Subcutaneous abdominal adipose tissue (tissue), 5 donors: ENCODE data around the gene RFFL.
A peak's percentile ranks its signal among the peaks of the same experiment; 100 is the strongest.

ENCODE experiments used
- H3K27ac ChIP-seq: one replicate; pipeline ENCODE4 v1.7.0; 2013; ENCODE audit warnings: low read depth, mild to moderate bottlenecking, inconsistent platforms, low read length, moderate library complexity
- H3K27me3 ChIP-seq, 5 donors: one replicate each; pipeline ENCODE4 v1.7.0; 2013; ENCODE audit warnings: low read length in 5 of 5, inconsistent platforms in 1 of 5; ENCODE audit not compliant: control insufficient read depth in 5 of 5, insufficient read depth in 4 of 5
- H3K36me3 ChIP-seq, 5 donors: one replicate each; pipeline ENCODE4 v1.7.0; 2013; ENCODE audit warnings: low read length in 5 of 5; ENCODE audit not compliant: control insufficient read depth in 5 of 5, insufficient read depth in 5 of 5
- H3K4me1 ChIP-seq, 5 donors: one replicate each; pipeline ENCODE4 v1.7.0; 2013; ENCODE audit warnings: low read length in 5 of 5, mild to moderate bottlenecking in 3 of 5, moderate library complexity in 1 of 5; ENCODE audit not compliant: control insufficient read depth in 5 of 5, insufficient read depth in 5 of 5
- H3K4me3 ChIP-seq, 5 donors: one replicate each; pipeline ENCODE4 v1.7.0; 2013; ENCODE audit warnings: low read length in 5 of 5, low read depth in 1 of 5
- H3K9ac ChIP-seq, 5 donors: one replicate each; pipeline ENCODE4 v1.7.0; 2013; ENCODE audit warnings: low read length in 5 of 5, mild to moderate bottlenecking in 4 of 5, moderate library complexity in 3 of 5
- H3K9me3 ChIP-seq, 5 donors: one replicate each; pipeline ENCODE4 v1.7.0; 2013; ENCODE audit warnings: low read length in 5 of 5; ENCODE audit not compliant: control insufficient read depth in 5 of 5
- donor health status: healthy.
- donor health status: healthy.
- donor health status: healthy.
- donor health status: healthy.
- donor health status: healthy.

The RFFL gene

GRCh38 chr17:34980681-34981537 is 82.6 kb downstream of the RFFL start:
- Histone ChIP-seq H3K4me3 (peak overlapping the region; percentile 72 to 82 (median 77)), H3K9me3 (no peaks in the 10 kb centered on the region), H3K27ac (peak overlapping the region; percentile 98), H3K36me3 (peaks cover 0 to 6% (median 4%) of the 10 kb centered on the region in 5 donors), H3K9ac (peak overlapping the region; percentile 95 to 99 (median 97)), H3K27me3 (no peaks in the 10 kb centered on the region), H3K4me1 (peaks cover 4 to 20% (median 17%) of the 10 kb centered on the region in 5 donors)

GRCh38 chr17:34980353-34980680 is 83.2 kb downstream of the RFFL start, which contains the start of gene LIG3:
TSS of gene LIG3 (plus strand) at chr17:34980512. CDS start at chr17:34983006, 2,494 bp downstream.
- Histone ChIP-seq H3K27ac (peak within 1 kb of the TSS; percentile 98), H3K27me3 (no peaks in the 10 kb centered on the region), H3K4me3 (peak within 1 kb of the TSS; percentile 72 to 82 (median 77)), H3K9me3 (no peaks in the 10 kb centered on the region), H3K36me3 (peaks cover 0 to 6% (median 0%) of the 10 kb centered on the region in 5 donors), H3K4me1 (peaks cover 4 to 20% (median 17%) of the 10 kb centered on the region in 5 donors), H3K9ac (peak within 1 kb of the TSS; percentile 95 to 99 (median 97))

DNA sequence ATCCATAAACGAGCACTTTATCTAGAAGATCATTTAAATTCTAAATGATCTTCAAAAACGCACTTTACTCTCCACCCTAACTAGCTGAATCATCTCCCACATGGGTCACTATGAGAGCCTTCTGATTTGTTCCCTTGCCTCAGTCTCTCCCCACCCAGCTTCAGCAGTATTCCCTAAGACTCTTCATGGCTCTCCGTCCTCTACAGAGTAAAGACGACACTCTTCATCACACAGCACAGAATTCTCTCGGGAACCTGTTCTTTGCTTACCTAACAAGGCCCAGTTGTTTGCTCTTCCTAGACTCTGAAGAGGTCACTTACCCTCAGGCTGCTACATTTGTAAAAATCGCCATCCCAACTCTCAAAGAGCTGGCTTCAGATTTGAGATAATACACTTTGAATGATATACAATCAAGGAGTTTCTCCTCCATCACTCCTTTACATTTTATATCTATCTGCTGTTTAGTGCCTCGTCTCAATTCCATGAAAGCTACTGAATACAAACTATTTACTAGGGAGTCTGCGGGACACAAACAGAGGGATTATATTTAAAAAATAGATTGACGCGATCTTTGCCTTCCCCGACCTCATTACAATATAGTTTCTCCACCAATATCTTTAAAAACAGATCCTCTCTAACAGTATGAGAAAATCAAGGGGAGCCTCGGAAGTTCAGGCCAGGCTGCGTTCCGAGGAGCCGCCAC is 83.7 kb downstream of the RFFL start:
- peak overlapping the region; percentile 64 to 99 (median 84) for H3K9ac ChIP-seq
- H3K27ac ChIP-seq: peak overlapping the region; percentile 98
- peak overlapping the region; percentile 56 to 82 (median 77) for H3K4me3 ChIP-seq
- no peaks in the 10 kb centered on the region for H3K27me3 ChIP-seq
- no peaks in the 10 kb centered on the region for H3K9me3 ChIP-seq
- peaks cover 0 to 6% (median 0%) of the 10 kb centered on the region in 5 donors for H3K36me3 ChIP-seq
- peaks cover 4 to 20% (median 17%) of the 10 kb centered on the region in 5 donors for H3K4me1 ChIP-seq

- Histone ChIP-seq H3K4me1 (peaks cover 4 to 20% (median 17%) of the 10 kb centered on the region in 5 donors), H3K27ac (no peak overlapping the region), H3K4me3 (no peak overlapping the region), H3K27me3 (no peaks in the 10 kb centered on the region), H3K9ac (no peak overlapping the region), H3K9me3 (no peaks in the 10 kb centered on the region), H3K36me3 (peaks cover 0 to 6% (median 0%) of the 10 kb centered on the region in 5 donors)
These were observed 84.4 kb downstream of the RFFL start for GRCh38 chr17:34979153-34979552.

DNA sequence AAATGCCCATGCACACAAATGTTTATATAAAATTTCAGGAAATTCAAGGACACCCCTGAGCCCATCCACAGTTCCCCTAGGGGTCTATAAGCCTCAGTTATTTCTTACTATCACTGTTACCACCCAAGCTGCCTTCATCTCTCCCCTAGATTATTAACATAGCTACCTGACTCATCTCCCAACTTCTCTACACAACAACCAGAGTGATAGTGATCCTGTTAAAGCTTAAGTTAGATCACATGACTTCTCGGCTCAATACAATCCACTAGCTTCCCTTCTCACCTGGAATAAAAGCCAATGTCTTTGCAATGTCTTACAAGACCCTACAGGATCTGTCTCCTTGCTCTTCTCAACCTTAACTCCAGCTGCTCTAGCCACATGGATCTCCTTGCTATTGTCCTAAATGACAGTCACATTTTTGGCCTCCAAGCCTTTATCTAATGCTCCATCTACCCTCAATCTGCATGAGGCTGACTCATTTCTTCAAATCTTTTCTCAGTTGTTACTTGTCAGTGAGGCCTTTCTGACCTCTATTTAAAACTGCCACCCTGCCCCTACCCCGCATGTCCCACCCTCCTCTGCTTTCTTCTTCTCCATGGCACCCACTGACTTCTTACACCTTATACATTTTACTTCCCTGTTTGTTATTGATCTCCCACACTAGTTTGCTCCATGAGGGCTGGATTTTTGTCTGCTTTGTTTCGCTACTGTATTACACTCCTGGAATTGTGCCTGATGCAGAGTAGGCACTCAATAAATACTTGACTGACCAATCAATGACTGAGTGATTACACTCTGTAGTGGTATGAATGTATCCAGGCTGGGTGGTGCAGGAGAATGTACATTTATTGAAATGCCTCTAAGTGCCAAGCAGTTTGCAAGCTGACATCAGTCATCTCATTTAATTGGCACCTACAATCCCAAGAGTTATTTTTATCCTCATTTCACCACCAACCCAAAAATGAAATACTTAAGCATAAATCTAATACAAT is 88.4 kb downstream of the RFFL start:
- no peaks in the 10 kb centered on the region for H3K27me3 ChIP-seq
- H3K9me3 ChIP-seq: no peaks in the 10 kb centered on the region
- no peak overlapping the region for H3K9ac ChIP-seq
- no peaks in the 10 kb centered on the region for H3K36me3 ChIP-seq
- H3K4me3 ChIP-seq: no peak overlapping the region
- peaks cover 4 to 9% (median 7%) of the 10 kb centered on the region in 5 donors for H3K4me1 ChIP-seq
- H3K27ac ChIP-seq: no peak overlapping the region

DNA sequence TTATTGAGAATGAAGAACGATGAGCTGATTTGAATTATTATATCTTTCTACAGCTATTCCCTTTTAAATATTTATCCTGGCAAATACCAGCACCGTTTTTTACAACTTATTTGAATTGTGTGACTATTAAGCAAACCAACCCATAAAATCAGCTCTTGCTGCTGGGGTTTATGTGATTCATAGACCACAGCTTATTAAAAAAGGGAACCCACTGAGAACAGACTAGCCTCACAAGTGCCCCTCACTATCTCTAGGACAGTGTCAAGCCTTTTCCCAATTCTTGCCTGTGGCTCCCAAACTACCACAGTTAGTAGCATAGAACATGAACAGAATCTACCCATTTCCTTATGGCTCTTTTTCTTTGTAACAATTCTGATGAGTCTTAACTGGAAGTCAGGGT is 89.3 kb downstream of the RFFL start:
- Histone ChIP-seq H3K27me3 (no peaks in the 10 kb centered on the region), H3K4me3 (no peak overlapping the region), H3K9ac (no peak overlapping the region), H3K36me3 (peaks cover 0 to under 1% (median 0%) of the 10 kb centered on the region in 5 donors), H3K4me1 (peaks cover 0 to 1% (median 0%) of the 10 kb centered on the region in 5 donors), H3K9me3 (no peaks in the 10 kb centered on the region), H3K27ac (no peak overlapping the region)

DNA sequence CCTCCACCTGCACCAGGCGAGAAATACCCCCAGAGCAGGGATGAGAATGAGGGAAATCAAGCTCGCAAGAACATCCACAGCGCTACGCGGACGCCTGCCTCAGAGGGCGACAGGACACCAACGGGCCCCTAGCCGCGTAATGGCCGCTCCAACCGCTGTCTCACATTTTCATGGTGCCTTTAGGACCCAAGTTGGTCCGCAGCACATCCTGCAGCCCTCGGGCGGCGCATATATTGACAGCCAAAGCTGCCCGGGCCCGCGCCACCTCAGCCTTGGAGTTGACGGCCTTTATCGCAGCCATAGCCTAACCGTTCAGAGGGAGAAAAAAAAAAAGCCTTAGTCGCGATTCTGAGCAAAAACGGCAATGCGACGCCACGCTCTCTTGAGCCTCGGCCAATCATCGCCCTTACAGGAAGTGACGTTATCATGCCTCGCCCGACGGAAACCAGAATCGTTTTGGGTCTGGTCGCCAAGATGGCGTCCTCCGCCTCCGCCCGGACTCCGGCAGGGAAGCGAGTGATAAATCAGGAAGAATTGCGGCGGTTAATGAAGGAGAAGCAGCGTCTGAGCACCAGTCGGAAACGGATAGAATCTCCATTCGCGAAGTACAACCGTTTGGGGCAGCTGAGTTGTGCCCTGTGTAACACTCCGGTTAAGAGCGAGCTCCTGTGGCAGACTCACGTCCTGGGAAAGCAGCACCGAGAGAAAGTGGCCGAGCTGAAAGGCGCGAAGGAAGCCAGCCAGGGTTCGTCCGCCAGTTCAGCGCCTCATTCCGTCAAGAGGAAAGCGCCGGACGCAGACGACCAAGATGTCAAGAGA is 102.2 kb downstream of the RFFL start, which contains the start of the genes CCT6B and ZNF830:
TSS of gene CCT6B (minus strand) at position 368 of the 819 bp plus-strand sequence. CDS start at position 301, 67 bp downstream.
TSS of gene ZNF830 (plus strand) at position 448 of the 819 bp plus-strand sequence. CDS start at position 475, 27 bp downstream.
- Histone ChIP-seq H3K4me1 (peaks cover 3 to 22% (median 20%) of the 10 kb centered on the region in 5 donors), H3K27ac (peak within 1 kb of the TSS; percentile 91), H3K4me3 (peak within 1 kb of the TSS; percentile 74 to 98 (median 96)), H3K9me3 (no peaks in the 10 kb centered on the region), H3K27me3 (no peaks in the 10 kb centered on the region), H3K36me3 (peaks cover 11 to 24% (median 18%) of the 10 kb centered on the region in 5 donors), H3K9ac (peak within 1 kb of the TSS; percentile 87 to 99 (median 95))

GRCh38 chr17:34958438-34958837 is 105.1 kb downstream of the RFFL start:
- no peaks in the 10 kb centered on the region for H3K27me3 ChIP-seq
- H3K4me1 ChIP-seq: peaks cover 3 to 22% (median 20%) of the 10 kb centered on the region in 5 donors
- H3K27ac ChIP-seq: no peak overlapping the region
- H3K36me3 ChIP-seq: no peaks in the 10 kb centered on the region
- no peak overlapping the region for H3K4me3 ChIP-seq
- no peak overlapping the region for H3K9ac ChIP-seq
- H3K9me3 ChIP-seq: no peaks in the 10 kb centered on the region
